ENCODE results near the gene SUSD4.
"Not testable (repeated sequence)": the region's sequence is repeated elsewhere in the genome, so short reads cannot be mapped to it uniquely, and the experiment has no call there.

The SUSD4 gene

GRCh38 chr1:223403184-223403815, 39.3 kb upstream of the SUSD4 start:
- TF ChIP-seq CTCF (IDR thresholded peaks at IDR 0.05; ENCODE audit: low read depth, low read length) = no peak
- no peak overlapping the region for H3K4me3 ChIP-seq (replicated peaks in 1 of 2; ENCODE audit: low read depth in 2 of 2, low read length in 2 of 2)
- DNase-seq (ENCODE audit: low read depth in 2 of 2) = peak; percentile 14 to 16

- TF ChIP-seq CTCF (IDR thresholded peaks at IDR 0.05; ENCODE audit: low read depth, low read length) = no peak
- H3K4me3 ChIP-seq (replicated peaks in 1 of 2; ENCODE audit: low read depth in 2 of 2, low read length in 2 of 2) = no peak overlapping the region
- DNase-seq (ENCODE audit: low read depth in 2 of 2) = no peak
Observed at GRCh38 chr1:223402790-223403142, 38.8 kb upstream of the SUSD4 start.

- DNase-seq (ENCODE audit: low read depth in 2 of 2) = peak; percentile 49 to 73
- H3K4me3 ChIP-seq (replicated peaks in 1 of 2; ENCODE audit: low read depth in 2 of 2, low read length in 2 of 2) = no peak overlapping the region
- no peak for TF ChIP-seq CTCF (IDR thresholded peaks at IDR 0.05; ENCODE audit: low read depth, low read length)
Observed at GRCh38 chr1:223401873-223402789, 38.2 kb upstream of the SUSD4 start.

GRCh38 chr1:223399393-223399792, 35.4 kb upstream of the SUSD4 start:
- not testable (repeated sequence) for DNase-seq (ENCODE audit: low read depth in 2 of 2); H3K4me3 ChIP-seq (replicated peaks in 1 of 2; ENCODE audit: low read depth in 2 of 2, low read length in 2 of 2)

- no peak for TF ChIP-seq CTCF (IDR thresholded peaks at IDR 0.05; ENCODE audit: low read depth, low read length)
- DNase-seq (ENCODE audit: low read depth in 2 of 2) = no peak
- H3K4me3 ChIP-seq (replicated peaks in 1 of 2; ENCODE audit: low read depth in 2 of 2, low read length in 2 of 2) = no peak overlapping the region
Observed at GRCh38 chr1:223394706-223395105, 30.7 kb upstream of the SUSD4 start.

- TF ChIP-seq CTCF (IDR thresholded peaks at IDR 0.05; ENCODE audit: low read depth, low read length) = no peak
- no peak overlapping the region for H3K4me3 ChIP-seq (replicated peaks in 1 of 2; ENCODE audit: low read depth in 2 of 2, low read length in 2 of 2)
- DNase-seq (ENCODE audit: low read depth in 2 of 2) = no peak
Observed at GRCh38 chr1:223394242-223394641, 30.3 kb upstream of the SUSD4 start.

Data from cardiac fibroblast (primary cell).